H1 (cell line): Measurements from ENCODE around the gene SLC35F5. TPM values are rescaled to one million over a fixed set of nuclear protein-coding genes. Genes with fewer than 3 reads are reported as not detected.
"Not testable (repeated sequence)": the region's sequence is repeated elsewhere in the genome, so short reads cannot be mapped to it uniquely, and the experiment has no call there.

ENCODE experiments used
- CTCF ChIA-PET: fragments of 300-600 bp; sonication (Branson Sonifier 250); formaldehyde crosslinking; loops from one replicate; lab custom pipeline; 2021; ENCODE audit not compliant: partially characterized antibody; lab: Charles Lee
- POLR2A ChIA-PET: fragments of 300-600 bp; sonication (Branson Sonifier 250); formaldehyde crosslinking; loops from one replicate; lab custom pipeline; 2021; ENCODE audit warnings: inconsistent platforms; ENCODE audit not compliant: partially characterized antibody; lab: Charles Lee
- DNase-seq, 2 experiments: peaks; one replicate each; pipeline versions ENCODE4 v3.0.0 to v3.0.0-alpha.2; 2010 to 2022; ENCODE audit warnings: low spot score in 2 of 2, low read depth in 1 of 2, mixed read lengths in 1 of 2
- FAIRE-seq: peaks from 2 replicates; lab custom pipeline; 2011; peaks lifted over from hg19 to GRCh38; lab: Jason Lieb, UNC
- H2AFZ ChIP-seq: 2 replicates; pipeline ENCODE4 v1.8.1; 2012; ENCODE audit warnings: low read length, inconsistent platforms
- H2AK5ac ChIP-seq: 2 replicates; pipeline ENCODE4 v1.6.1; 2013; ENCODE audit warnings: low read depth, low read length
- H2BK120ac ChIP-seq: replicated peaks from 2 replicates; pipeline ENCODE3; 2013; ENCODE audit warnings: low read depth, low read length, inconsistent platforms
- H2BK12ac ChIP-seq: 2 replicates; pipeline ENCODE4 v1.6.1; 2013; ENCODE audit warnings: low read depth, low read length
- H2BK15ac ChIP-seq: 2 replicates; pipeline ENCODE4 v1.6.1; 2013; ENCODE audit warnings: low read length
- H2BK20ac ChIP-seq: 2 replicates; pipeline ENCODE4 v1.6.1; 2013; ENCODE audit warnings: low read length
- H2BK5ac ChIP-seq: 2 replicates; pipeline ENCODE4 v1.6.1; 2013; ENCODE audit warnings: low read depth, low read length
- H3K14ac ChIP-seq: 2 replicates; pipeline ENCODE4 v1.6.1; 2013; ENCODE audit warnings: inconsistent platforms; ENCODE audit not compliant: insufficient read length
- H3K18ac ChIP-seq: 2 replicates; pipeline ENCODE4 v1.6.1; 2013; ENCODE audit warnings: low read length; ENCODE audit errors: extremely low read depth
- H3K23ac ChIP-seq: 2 replicates; pipeline ENCODE4 v1.6.1; 2013; ENCODE audit warnings: inconsistent platforms; ENCODE audit not compliant: insufficient read length
- H3K23me2 ChIP-seq: 2 replicates; pipeline ENCODE4 v1.6.1; 2013; ENCODE audit warnings: low read depth, low read length
- H3K27ac ChIP-seq: 2 replicates; pipeline ENCODE4 v1.6.1; 2011; ENCODE audit warnings: low read depth, low read length, inconsistent platforms
- H3K27me3 ChIP-seq, 4 experiments: replicated peaks in 1 of 4; 1 replicate in 1 of 4; 2 replicates in 3 of 4; pipeline versions ENCODE4 v1.6.1 to v1.8.1; 2011 to 2013; ENCODE audit warnings: low read length in 3 of 4, mild to moderate bottlenecking in 3 of 4, inconsistent platforms in 2 of 4, mixed read lengths in 2 of 4, moderate library complexity in 1 of 4; ENCODE audit not compliant: control insufficient read depth in 3 of 4, insufficient read depth in 3 of 4; ENCODE audit errors: extremely low read depth in 1 of 4
- H3K36me3 ChIP-seq, 4 experiments: 2 replicates each; pipeline versions ENCODE4 v1.6.1 to v1.8.1; 2011 to 2013; ENCODE audit warnings: mild to moderate bottlenecking in 4 of 4, low read length in 3 of 4, moderate library complexity in 2 of 4, control low read depth in 1 of 4, inconsistent platforms in 1 of 4; ENCODE audit not compliant: insufficient read depth in 4 of 4, control insufficient read depth in 2 of 4
- H3K4ac ChIP-seq: replicated peaks from 2 replicates; pipeline ENCODE3; 2013; ENCODE audit warnings: low read length, low read depth, mixed read lengths, inconsistent platforms; ENCODE audit not compliant: insufficient read length
- H3K4me1 ChIP-seq, 4 experiments: replicated peaks in 1 of 4; 1 replicate in 1 of 4; 2 replicates in 3 of 4; pipeline versions ENCODE4 v1.6.1 to v1.8.1; 2011 to 2013; ENCODE audit warnings: low read length in 3 of 4, inconsistent platforms in 2 of 4, mixed read lengths in 1 of 4; ENCODE audit not compliant: insufficient read depth in 4 of 4, control insufficient read depth in 3 of 4
- H3K4me2 ChIP-seq, 2 experiments: 2 replicates each; pipeline versions ENCODE4 v1.6.1 to v1.8.1; 2011 to 2013; ENCODE audit warnings: low read depth in 2 of 2, low read length in 2 of 2, control low read depth in 1 of 2, inconsistent platforms in 1 of 2, mild to moderate bottlenecking in 1 of 2; ENCODE audit not compliant: insufficient read depth in 1 of 2
- H3K4me3 ChIP-seq, 4 experiments: fragments of 200-600, 300-600 bp in 1 of 4; sonication (generic), shearing (Covaris generic), sonication (Bioruptor Twin) in 1 of 4; 2 replicates each; pipeline versions ENCODE4 v1.5.1 to v1.8.1; 2011 to 2016; ENCODE audit warnings: low read length in 4 of 4, low read depth in 3 of 4, control low read depth in 2 of 4, inconsistent platforms in 2 of 4, mild to moderate bottlenecking in 2 of 4, mixed read lengths in 1 of 4, moderate library complexity in 1 of 4; ENCODE audit not compliant: insufficient read depth in 2 of 4; ENCODE audit errors: extremely low read depth in 1 of 4
- H3K56ac ChIP-seq: replicated peaks from 2 replicates; pipeline ENCODE3; 2013; ENCODE audit warnings: low read depth, mild to moderate bottlenecking, mixed read lengths, low read length, inconsistent platforms; ENCODE audit not compliant: insufficient read length
- H3K79me1 ChIP-seq: 2 replicates; pipeline ENCODE4 v1.6.1; 2013; ENCODE audit warnings: low read depth, low read length, control low read depth
- H3K79me2 ChIP-seq, 2 experiments: 2 replicates each; pipeline versions ENCODE4 v1.6.1 to v1.8.1; 2012 to 2013; ENCODE audit warnings: low read length in 2 of 2, mild to moderate bottlenecking in 2 of 2, inconsistent platforms in 1 of 2; ENCODE audit not compliant: insufficient read depth in 2 of 2, control insufficient read depth in 1 of 2
- H3K9ac ChIP-seq, 4 experiments: replicated peaks in 1 of 4; 1 replicate in 1 of 4; 2 replicates in 3 of 4; pipeline versions ENCODE4 v1.6.1 to v1.8.1; 2011 to 2013; ENCODE audit warnings: low read depth in 3 of 4, low read length in 3 of 4, control low read depth in 2 of 4, mild to moderate bottlenecking in 2 of 4, moderate library complexity in 2 of 4, inconsistent platforms in 1 of 4; ENCODE audit errors: extremely low read depth in 1 of 4
- H3K9me3 ChIP-seq, 2 experiments: 2 replicates each; pipeline versions ENCODE4 v1.6.1 to v1.8.1; 2012 to 2013; ENCODE audit warnings: mild to moderate bottlenecking in 2 of 2, moderate library complexity in 2 of 2, control low read depth in 1 of 2, inconsistent platforms in 1 of 2, low read depth in 1 of 2, low read length in 1 of 2, mixed read lengths in 1 of 2; ENCODE audit not compliant: insufficient read depth in 2 of 2
- H4K20me1 ChIP-seq, 2 experiments: replicated peaks in 1 of 2; 2 replicates each; pipeline versions ENCODE3 to v1.8.1; 2011 to 2013; ENCODE audit warnings: inconsistent platforms in 2 of 2, low read length in 2 of 2, mild to moderate bottlenecking in 1 of 2; ENCODE audit not compliant: insufficient read depth in 2 of 2, control insufficient read depth in 1 of 2
- H4K5ac ChIP-seq: 2 replicates; pipeline ENCODE4 v1.6.1; 2013; ENCODE audit warnings: low read length, low read depth, mixed read lengths, inconsistent platforms; ENCODE audit not compliant: insufficient read length
- H4K8ac ChIP-seq: 2 replicates; pipeline ENCODE4 v1.8.0; 2013; ENCODE audit warnings: mild to moderate bottlenecking, moderate library complexity, low read length, inconsistent platforms; ENCODE audit not compliant: insufficient read depth; ENCODE audit errors: extremely low read depth
- H4K91ac ChIP-seq: replicated peaks from 2 replicates; pipeline ENCODE3; 2013; ENCODE audit warnings: low read length, mixed read lengths, inconsistent platforms; ENCODE audit not compliant: insufficient read length
- WGBS, 2 experiments: shearing (Covaris generic) in 1 of 2; methylation state at CpG; one replicate each; pipeline versions ENCODE4 v1.1.6 to v1.1.7; 2013 to 2015; ENCODE audit warnings: low lambda C conversion rate in 2 of 2, mixed read lengths in 2 of 2, inconsistent platforms in 1 of 2, low coverage in 1 of 2, missing lambda C conversion rate in 1 of 2; ENCODE audit not compliant: insufficient replicate concordance in 2 of 2, insufficient coverage in 1 of 2, insufficient read length in 1 of 2; ENCODE audit errors: extremely low coverage in 1 of 2, missing lambda C conversion rate in 1 of 2; 5-methylcytosine and 5-hydroxymethylcytosine counted together
- polyA plus RNA-seq, 7 experiments: library from polyadenylated mRNA; depleted of rRNA in 3 of 7; stranded (reverse) in 5 of 7; unstranded in 2 of 7; fragments of >200 nt in 5 of 7; fragments of 200-250 nt in 2 of 7; gene quantifications; 1 replicate in 5 of 7; 2 replicates in 1 of 7; 4 replicates in 1 of 7; pipeline versions ENCODE4 v1.2.1 to v1.2.3, GENCODE V29; 2011 to 2013; ENCODE audit warnings: missing spikeins in 2 of 7, mixed read lengths in 2 of 7
- total RNA-seq: library from RNA; stranded (reverse); fragmentation: NEBNext Ultra II Directional; extraction: Animal tissue kit (Norgen Biotek cat#: 25700); gene quantifications from 2 replicates; pipeline ENCODE4 v1.2.1, GENCODE V29; 2021

The SLC35F5 gene
- total and polyA plus RNA-seq, 2 of the 8 experiments (the other 6 are each of a cell fraction or from before 2014, with no cell fraction given): 11.8 to 22.2 TPM

DNA sequence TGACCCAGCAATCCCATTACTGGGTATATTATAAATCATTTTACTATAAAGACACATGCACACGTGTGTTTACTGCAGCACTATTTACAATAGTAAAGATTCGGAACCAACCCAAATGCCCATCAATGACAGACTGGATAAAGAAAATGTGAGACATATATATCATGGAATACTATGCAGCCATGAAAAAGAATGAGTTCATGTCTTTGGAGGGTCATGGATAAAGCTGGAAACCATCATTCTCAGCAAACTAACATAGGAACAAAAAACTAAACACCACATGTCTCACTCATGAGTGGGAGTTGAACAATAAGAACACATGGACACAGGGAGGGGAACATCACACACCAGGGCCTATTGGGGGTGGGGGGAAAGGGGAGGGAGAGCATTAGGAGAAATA lies 58.2 kb downstream of the SLC35F5 start:
- not testable (repeated sequence) for H3K4me3 ChIP-seq

More for the DNA sequence above, 58.2 kb downstream of the SLC35F5 start:
- DNase-seq, H3K79me2 ChIP-seq, H4K20me1 ChIP-seq, H2AK5ac ChIP-seq, H3K23me2 ChIP-seq, H3K36me3 ChIP-seq, H2BK120ac ChIP-seq, H3K14ac ChIP-seq, FAIRE-seq, H3K9ac ChIP-seq, H2BK12ac ChIP-seq, POLR2A ChIA-PET, H3K18ac ChIP-seq, H3K4ac ChIP-seq, H3K23ac ChIP-seq, H3K56ac ChIP-seq, H3K9me3 ChIP-seq, H4K91ac ChIP-seq, H3K27ac ChIP-seq, H4K8ac ChIP-seq, H2BK5ac ChIP-seq, H2BK15ac ChIP-seq, H3K79me1 ChIP-seq, H2BK20ac ChIP-seq, CTCF ChIA-PET, H3K4me1 ChIP-seq, H3K4me2 ChIP-seq, H4K5ac ChIP-seq, H3K27me3 ChIP-seq, H2AFZ ChIP-seq: not testable (repeated sequence)
- WGBS, 2 experiments: 80% methylated on average over 2 of the region's 2 CpGs; no CpG with 5 or more reads in 1 of the 2 experiments
